Skeletal muscle tissue (tissue), 4 donors: Measurements from ENCODE around the gene PTGR1. TPM values are rescaled to one million over a fixed set of nuclear protein-coding genes. Genes with fewer than 3 reads are reported as not detected.
A peak's percentile ranks its signal among the peaks of the same experiment; 100 is the strongest.
"Not testable (repeated sequence)": the region's sequence is repeated elsewhere in the genome, so short reads cannot be mapped to it uniquely, and the experiment has no call there.

ENCODE experiments used
- H3K27ac ChIP-seq: one replicate; pipeline ENCODE4 v1.7.0; 2013; ENCODE audit warnings: mild to moderate bottlenecking, low read depth, low read length, inconsistent platforms
- H3K27me3 ChIP-seq, 3 donors: one replicate each; pipeline ENCODE4 v1.7.0; 2013; ENCODE audit warnings: low read length in 3 of 3; ENCODE audit not compliant: control insufficient read depth in 3 of 3, insufficient read depth in 3 of 3
- H3K36me3 ChIP-seq, 3 donors: one replicate each; pipeline ENCODE4 v1.7.0; 2013; ENCODE audit warnings: low read length in 3 of 3; ENCODE audit not compliant: control insufficient read depth in 3 of 3, insufficient read depth in 3 of 3
- H3K4me1 ChIP-seq, 3 donors: one replicate each; pipeline ENCODE4 v1.7.0; 2013; ENCODE audit warnings: low read length in 3 of 3, mild to moderate bottlenecking in 3 of 3; ENCODE audit not compliant: control insufficient read depth in 3 of 3, insufficient read depth in 3 of 3
- H3K4me3 ChIP-seq, 3 donors: one replicate each; pipeline ENCODE4 v1.7.0; 2013; ENCODE audit warnings: low read length in 3 of 3
- H3K9ac ChIP-seq, 3 donors: one replicate each; pipeline ENCODE4 v1.7.0; 2013; ENCODE audit warnings: low read length in 3 of 3, mild to moderate bottlenecking in 3 of 3, moderate library complexity in 2 of 3, low read depth in 1 of 3
- H3K9me3 ChIP-seq, 3 donors: one replicate each; pipeline ENCODE4 v1.7.0; 2013; ENCODE audit warnings: low read length in 3 of 3; ENCODE audit not compliant: control insufficient read depth in 3 of 3
- total RNA-seq: library from RNA; depleted of rRNA; stranded (reverse); fragments of >200 nt; gene quantifications from one replicate; pipeline ENCODE4 v1.2.3, GENCODE V29; 2014
- donor health status: Osteomylitis.

The PTGR1 gene
- total RNA-seq, 1 donor from 2014 or later = 53.2 TPM

DNA sequence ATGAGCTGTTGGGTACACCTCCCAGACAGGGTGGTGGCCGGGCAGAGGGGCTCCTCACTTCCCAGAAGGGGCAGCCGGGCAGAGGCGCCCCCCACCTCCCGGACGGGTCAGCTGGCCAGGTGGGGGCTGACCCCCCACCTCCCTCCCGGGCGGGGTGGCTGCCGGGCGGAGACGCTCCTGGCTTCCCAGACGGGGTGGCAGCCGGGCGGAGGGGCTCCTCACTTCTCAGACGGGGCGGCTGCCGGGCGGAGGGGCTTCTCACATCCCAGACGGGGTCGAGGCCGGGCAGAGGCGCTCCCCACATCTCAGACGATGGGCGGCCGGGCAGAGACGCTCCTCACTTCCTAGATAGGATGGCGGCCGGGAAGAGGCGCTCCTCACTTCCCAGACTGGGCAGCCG lies 17.9 kb upstream of the PTGR1 start:
- not testable (repeated sequence) for H3K9me3 ChIP-seq, H3K27me3 ChIP-seq, H3K4me3 ChIP-seq, H3K4me1 ChIP-seq, H3K9ac ChIP-seq, H3K27ac ChIP-seq, H3K36me3 ChIP-seq

DNA sequence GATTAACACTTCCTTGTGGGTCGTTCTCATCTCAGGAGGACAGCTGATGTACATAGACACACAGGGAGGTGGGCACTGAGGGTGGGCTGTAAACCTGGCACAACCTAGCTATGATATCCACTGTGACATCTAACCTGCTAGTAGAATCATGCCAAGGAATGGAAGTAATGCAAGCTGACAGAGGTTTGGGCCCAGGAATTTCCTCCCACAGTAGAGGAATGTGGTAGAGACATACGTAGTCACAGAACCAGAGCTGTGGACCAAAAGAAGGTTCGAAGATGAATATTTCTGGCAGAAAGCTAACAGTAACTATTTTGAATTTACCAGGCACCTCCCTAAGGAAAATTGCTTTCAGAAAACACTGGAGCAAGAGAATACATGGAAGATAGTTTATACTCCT lies 16.5 kb upstream of the PTGR1 start:
- no peaks in the 10 kb centered on the region for H3K9me3 ChIP-seq
- H3K27ac ChIP-seq = no peak overlapping the region
- H3K36me3 ChIP-seq = no peaks in the 10 kb centered on the region
- no peaks in the 10 kb centered on the region for H3K4me1 ChIP-seq
- H3K27me3 ChIP-seq = peaks cover 0 to 5% (median 0%) of the 10 kb centered on the region in 3 donors
- H3K4me3 ChIP-seq = no peak overlapping the region
- no peak overlapping the region for H3K9ac ChIP-seq

DNA sequence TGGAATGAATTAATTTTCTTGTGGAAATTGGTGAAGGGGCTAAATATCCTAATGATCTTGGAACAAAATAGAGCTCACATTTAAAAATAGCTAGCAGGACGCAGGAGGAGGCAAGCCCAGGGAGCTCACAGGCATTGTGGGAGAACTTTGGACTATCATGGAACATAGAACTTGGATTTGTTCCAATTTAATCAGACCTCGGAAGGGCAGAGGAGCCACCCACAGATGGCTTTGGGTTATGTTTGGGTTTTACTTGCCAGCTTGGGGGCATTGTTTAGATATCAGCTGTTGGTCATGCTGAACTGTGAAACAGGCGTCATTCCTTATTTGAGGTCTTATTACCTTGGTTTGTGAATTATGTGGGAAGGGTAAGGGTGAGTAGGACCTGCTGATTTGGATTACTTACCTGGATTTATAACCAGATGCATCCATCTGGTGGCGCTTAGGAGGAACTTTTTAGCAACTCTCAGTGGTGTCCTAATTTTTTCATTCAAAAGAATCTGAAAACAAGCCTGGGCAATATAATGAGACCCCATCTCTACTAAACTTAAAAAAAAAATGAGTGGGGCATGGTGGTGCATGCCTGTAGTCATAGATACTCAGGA lies 14.1 kb upstream of the PTGR1 start:
- Histone ChIP-seq H3K27me3 (peaks cover 5 to 9% (median 7%) of the 10 kb centered on the region in 3 donors), H3K27ac (no peak overlapping the region), H3K4me3 (no peak overlapping the region), H3K36me3 (no peaks in the 10 kb centered on the region), H3K4me1 (no peaks in the 10 kb centered on the region), H3K9ac (no peak overlapping the region), H3K9me3 (no peaks in the 10 kb centered on the region)

DNA sequence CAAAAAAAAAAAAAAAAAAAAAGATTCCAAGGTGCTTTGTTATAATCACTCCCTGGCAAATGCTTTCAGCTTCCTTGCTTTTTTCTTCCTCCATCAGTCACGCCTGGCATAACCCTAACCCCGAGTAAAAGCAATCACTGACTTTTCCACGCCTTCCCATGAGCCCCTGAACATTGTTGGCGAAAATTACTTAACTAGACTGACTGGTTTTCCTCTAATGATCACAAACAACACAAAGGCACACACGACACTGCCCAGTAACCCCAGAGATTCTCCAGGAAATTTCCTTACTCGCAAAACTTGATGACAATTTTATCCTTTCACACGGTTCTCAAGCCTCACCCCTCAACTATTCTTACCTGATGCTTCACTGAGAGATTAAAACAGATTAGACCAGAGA lies 11.4 kb upstream of the PTGR1 start:
- Histone ChIP-seq H3K27ac (no peak overlapping the region), H3K4me1 (no peaks in the 10 kb centered on the region), H3K27me3 (peaks cover 6 to 9% (median 7%) of the 10 kb centered on the region in 3 donors), H3K9me3 (no peaks in the 10 kb centered on the region), H3K9ac (no peak overlapping the region), H3K4me3 (no peak overlapping the region), H3K36me3 (no peaks in the 10 kb centered on the region)

DNA sequence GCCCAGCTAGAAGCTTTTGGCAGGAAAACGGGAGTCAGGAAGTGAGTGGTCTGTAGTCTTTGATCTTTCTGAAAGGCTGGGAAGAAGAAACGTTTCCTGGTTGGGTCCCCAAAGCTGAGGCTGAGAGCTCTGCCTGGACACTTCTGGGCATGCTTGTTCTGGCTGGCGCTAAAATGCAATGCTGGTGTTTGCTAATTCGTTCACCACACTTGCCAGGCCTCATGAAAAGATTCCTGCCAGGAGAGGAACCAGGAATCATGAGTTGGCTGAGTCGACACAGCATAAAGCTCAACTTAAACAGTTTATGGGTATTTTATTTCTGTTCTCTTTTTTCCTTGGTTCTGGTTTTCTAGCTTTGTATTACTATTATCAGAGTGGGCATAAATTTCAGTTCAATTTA lies 10.7 kb upstream of the PTGR1 start:
- no peaks in the 10 kb centered on the region for H3K4me1 ChIP-seq
- H3K27ac ChIP-seq = no peak overlapping the region
- H3K9me3 ChIP-seq = no peaks in the 10 kb centered on the region
- H3K9ac ChIP-seq = no peak overlapping the region
- H3K27me3 ChIP-seq = peaks cover 6 to 7% (median 6%) of the 10 kb centered on the region in 3 donors
- no peak overlapping the region for H3K4me3 ChIP-seq
- no peaks in the 10 kb centered on the region for H3K36me3 ChIP-seq

DNA sequence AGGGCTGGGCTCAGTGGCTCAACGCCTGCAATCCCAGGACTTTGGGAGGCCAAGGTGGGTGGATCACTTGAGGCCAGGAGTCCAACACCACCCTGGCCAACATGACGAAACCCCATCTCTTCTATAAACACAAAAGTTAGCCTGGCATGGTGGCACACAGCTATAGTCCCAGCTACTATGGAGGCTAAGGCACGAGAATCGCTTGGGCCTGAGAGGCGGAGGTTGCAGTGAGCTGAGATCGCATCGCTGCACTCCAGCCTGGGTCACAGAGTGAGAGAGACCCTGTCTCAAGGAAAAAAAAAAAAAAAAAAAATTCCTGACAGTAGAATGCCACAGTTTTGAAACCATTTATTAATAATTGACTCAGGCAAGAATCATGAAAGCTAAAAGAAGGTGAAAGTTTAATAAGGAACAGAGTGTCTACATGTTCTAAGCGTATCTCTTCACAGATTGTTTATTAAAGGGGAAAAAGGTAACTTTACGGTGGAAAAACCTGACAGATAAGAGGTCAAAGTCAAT lies 5.7 kb upstream of the PTGR1 start:
- H3K27ac ChIP-seq = no peak overlapping the region
- peaks cover 6% of the 10 kb centered on the region in 3 donors for H3K27me3 ChIP-seq
- H3K9me3 ChIP-seq = no peaks in the 10 kb centered on the region
- H3K4me1 ChIP-seq = no peaks in the 10 kb centered on the region
- no peaks in the 10 kb centered on the region for H3K36me3 ChIP-seq
- no peak overlapping the region for H3K9ac ChIP-seq
- no peak overlapping the region for H3K4me3 ChIP-seq

DNA sequence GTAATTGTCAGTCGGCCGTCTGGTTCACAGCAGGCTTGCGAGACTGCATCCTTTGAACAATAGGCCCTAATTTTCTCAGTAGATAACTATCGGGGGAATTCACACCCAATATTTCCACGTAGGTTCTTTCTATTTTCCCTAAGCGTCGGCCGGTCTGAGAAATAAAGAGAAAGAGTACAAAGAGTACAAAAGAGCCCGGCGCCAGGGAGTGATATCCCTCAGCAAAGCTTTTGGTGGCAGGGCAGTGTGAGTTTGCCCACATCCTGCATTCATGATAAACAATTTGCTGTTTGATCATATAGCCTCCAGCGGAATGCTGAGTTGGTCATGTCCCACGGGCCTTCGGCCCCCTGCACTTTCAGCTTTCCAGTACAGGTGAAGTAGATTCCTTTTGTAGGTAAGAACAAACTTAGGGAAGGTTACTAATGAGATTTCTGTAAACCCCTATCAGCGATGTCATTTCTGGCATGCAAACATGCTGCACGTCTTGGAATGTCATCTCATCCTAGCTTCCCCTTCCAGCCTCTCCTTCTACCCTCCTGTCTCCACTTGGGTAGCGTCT lies 4.7 kb upstream of the PTGR1 start:
- no peak overlapping the region for H3K4me3 ChIP-seq
- H3K27me3 ChIP-seq = peaks cover 2 to 3% (median 2%) of the 10 kb centered on the region in 3 donors
- H3K9ac ChIP-seq = no peak overlapping the region
- H3K9me3 ChIP-seq = no peaks in the 10 kb centered on the region
- H3K4me1 ChIP-seq = no peaks in the 10 kb centered on the region
- H3K36me3 ChIP-seq = no peaks in the 10 kb centered on the region
- H3K27ac ChIP-seq = no peak overlapping the region

DNA sequence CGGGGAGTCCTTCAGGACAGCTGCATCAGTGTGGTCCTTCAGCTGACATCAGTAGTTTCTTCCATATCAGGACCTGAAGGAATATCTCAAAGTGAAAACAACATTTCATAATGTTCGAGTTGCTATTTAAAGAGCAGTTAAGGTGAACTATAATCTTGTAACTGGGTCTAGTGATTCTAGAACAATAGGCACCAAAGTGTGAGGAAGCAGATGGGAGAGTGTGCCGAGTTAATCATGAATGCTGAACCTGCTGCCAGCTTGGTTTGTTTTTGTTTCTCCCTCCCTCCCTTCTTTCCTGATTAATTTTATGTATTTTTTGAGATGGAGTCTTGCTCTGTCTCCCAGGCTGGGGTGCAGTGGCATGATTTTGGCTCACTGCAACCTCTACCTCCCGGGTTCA lies 3.6 kb upstream of the PTGR1 start:
- Histone ChIP-seq H3K4me1 (peaks cover 0 to 7% (median 2%) of the 10 kb centered on the region in 3 donors), H3K27me3 (peaks cover 0 to 3% (median 0%) of the 10 kb centered on the region in 3 donors), H3K9me3 (no peaks in the 10 kb centered on the region), H3K27ac (no peak overlapping the region), H3K36me3 (no peaks in the 10 kb centered on the region), H3K9ac (no peak overlapping the region), H3K4me3 (no peak overlapping the region)

DNA sequence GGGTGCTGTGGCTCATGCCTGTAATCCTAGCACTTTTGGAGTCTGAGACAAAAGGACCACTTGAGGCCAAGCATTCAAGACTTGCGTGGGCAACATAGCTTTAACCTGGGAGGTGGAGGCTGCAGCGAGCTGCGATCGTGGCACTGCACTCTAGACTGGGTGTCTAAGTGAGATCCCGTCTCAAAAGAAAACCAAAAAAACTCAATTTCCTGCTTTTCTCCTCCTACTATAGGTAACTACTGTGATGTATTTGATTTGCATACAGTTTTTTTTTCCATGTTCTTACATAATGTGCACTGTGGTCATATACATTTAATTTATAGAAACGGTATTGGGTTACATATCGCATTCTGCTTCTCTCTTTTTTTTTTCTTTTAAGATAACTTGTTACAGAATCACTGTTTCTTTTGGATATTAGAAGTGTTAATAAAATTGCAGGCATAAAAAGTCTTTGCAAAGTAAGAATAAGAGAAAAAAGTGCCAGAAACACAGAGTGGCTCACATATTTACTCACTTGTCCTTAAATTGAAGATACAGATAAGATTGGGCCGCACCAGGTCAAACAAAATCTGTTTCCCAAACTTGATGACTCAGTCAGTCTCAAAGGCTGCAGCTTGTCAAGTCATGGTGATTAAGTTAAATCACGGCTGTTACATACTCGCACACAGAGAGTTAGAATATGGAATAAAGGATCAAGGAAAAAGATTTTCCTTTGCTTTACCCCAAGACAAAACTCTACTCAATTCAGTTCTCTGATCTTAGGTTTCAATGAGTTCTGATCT lies 2.0 kb upstream of the PTGR1 start:
- H3K4me3 ChIP-seq = no peak overlapping the region
- H3K9me3 ChIP-seq = no peaks in the 10 kb centered on the region
- H3K9ac ChIP-seq = no peak overlapping the region
- H3K27me3 ChIP-seq = peaks cover 0 to 3% (median 0%) of the 10 kb centered on the region in 3 donors
- peaks cover 0 to 4% (median 3%) of the 10 kb centered on the region in 3 donors for H3K36me3 ChIP-seq
- peaks cover 0 to 8% (median 4%) of the 10 kb centered on the region in 3 donors for H3K4me1 ChIP-seq
- H3K27ac ChIP-seq = no peak overlapping the region

DNA sequence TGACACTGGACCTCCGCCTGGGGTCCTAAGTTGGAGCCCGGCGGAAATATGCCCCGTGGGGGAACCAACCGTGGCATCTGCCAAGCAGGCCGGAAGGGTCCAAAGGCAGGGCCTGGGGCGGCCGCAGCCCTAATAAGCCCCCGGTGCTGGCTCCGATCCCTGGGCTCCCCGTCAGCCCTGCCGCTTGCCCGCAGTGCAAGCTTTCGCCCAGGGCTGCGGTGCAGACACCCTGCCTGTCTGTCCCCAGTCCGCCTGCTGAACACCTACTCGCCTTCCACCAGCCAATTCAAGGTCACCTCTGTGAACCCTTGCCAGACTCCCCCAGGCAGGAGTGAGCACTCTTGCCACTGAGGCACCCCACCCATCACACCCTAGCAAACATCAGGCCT lies 502 bp upstream of the PTGR1 start:
- no peaks in the 10 kb centered on the region for H3K9me3 ChIP-seq
- peak overlapping the region; percentile 74 to 89 (median 81) for H3K4me3 ChIP-seq
- H3K36me3 ChIP-seq = peaks cover 3 to 12% (median 9%) of the 10 kb centered on the region in 3 donors
- H3K27ac ChIP-seq = peak overlapping the region; percentile 47
- peaks cover 0 to 8% (median 4%) of the 10 kb centered on the region in 3 donors for H3K4me1 ChIP-seq
- peak overlapping the region; percentile 71 to 80 (median 73) for H3K9ac ChIP-seq
- H3K27me3 ChIP-seq = peaks cover 0 to 3% (median 0%) of the 10 kb centered on the region in 3 donors
